ENCODE measurements around the gene ADAMTS2. TPM values are rescaled to one million over a fixed set of nuclear protein-coding genes. Genes with fewer than 3 reads are reported as not detected.

ADAMTS2 gene
- total and polyA plus RNA-seq, 2 of the 8 experiments (the other 6 are each of a cell fraction or from before 2014, with no cell fraction given): 6.6 to 7.3 TPM

DNA sequence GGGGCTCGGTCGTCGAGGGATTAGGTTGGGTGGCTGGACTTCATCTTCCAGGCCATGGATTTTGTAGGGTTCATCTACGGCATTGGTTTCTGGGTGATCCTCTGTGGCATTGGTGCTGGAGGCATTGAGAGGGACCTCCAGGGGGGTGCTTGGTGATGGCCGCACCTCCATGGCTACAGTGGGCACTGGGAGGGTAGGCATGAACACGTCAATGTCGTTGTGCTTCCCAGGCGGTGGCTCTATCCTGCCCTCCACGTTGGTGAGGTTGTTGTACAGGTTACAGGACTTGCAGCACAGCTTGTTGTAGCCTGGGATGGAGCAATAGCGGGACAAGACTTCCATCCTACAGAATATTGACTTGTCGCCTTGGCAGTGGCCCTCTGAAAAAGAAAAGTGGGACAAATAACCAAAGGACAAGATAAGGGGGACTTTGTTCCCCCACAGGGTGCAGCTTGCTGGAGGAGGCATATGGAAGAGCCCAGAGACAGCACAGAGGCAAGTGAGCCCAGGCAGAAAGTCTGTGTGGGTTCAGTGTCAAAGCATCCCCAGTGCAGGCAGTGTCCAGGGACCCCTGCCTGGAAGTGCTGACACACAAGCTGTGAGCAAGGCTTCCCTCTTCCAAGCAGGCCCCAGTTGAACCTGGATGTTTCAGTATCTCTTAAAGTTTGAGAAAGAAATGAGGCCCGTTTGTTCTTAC, 231.2 kb downstream of the ADAMTS2 start (continued):
- TF ChIP-seq, protein P1, sequence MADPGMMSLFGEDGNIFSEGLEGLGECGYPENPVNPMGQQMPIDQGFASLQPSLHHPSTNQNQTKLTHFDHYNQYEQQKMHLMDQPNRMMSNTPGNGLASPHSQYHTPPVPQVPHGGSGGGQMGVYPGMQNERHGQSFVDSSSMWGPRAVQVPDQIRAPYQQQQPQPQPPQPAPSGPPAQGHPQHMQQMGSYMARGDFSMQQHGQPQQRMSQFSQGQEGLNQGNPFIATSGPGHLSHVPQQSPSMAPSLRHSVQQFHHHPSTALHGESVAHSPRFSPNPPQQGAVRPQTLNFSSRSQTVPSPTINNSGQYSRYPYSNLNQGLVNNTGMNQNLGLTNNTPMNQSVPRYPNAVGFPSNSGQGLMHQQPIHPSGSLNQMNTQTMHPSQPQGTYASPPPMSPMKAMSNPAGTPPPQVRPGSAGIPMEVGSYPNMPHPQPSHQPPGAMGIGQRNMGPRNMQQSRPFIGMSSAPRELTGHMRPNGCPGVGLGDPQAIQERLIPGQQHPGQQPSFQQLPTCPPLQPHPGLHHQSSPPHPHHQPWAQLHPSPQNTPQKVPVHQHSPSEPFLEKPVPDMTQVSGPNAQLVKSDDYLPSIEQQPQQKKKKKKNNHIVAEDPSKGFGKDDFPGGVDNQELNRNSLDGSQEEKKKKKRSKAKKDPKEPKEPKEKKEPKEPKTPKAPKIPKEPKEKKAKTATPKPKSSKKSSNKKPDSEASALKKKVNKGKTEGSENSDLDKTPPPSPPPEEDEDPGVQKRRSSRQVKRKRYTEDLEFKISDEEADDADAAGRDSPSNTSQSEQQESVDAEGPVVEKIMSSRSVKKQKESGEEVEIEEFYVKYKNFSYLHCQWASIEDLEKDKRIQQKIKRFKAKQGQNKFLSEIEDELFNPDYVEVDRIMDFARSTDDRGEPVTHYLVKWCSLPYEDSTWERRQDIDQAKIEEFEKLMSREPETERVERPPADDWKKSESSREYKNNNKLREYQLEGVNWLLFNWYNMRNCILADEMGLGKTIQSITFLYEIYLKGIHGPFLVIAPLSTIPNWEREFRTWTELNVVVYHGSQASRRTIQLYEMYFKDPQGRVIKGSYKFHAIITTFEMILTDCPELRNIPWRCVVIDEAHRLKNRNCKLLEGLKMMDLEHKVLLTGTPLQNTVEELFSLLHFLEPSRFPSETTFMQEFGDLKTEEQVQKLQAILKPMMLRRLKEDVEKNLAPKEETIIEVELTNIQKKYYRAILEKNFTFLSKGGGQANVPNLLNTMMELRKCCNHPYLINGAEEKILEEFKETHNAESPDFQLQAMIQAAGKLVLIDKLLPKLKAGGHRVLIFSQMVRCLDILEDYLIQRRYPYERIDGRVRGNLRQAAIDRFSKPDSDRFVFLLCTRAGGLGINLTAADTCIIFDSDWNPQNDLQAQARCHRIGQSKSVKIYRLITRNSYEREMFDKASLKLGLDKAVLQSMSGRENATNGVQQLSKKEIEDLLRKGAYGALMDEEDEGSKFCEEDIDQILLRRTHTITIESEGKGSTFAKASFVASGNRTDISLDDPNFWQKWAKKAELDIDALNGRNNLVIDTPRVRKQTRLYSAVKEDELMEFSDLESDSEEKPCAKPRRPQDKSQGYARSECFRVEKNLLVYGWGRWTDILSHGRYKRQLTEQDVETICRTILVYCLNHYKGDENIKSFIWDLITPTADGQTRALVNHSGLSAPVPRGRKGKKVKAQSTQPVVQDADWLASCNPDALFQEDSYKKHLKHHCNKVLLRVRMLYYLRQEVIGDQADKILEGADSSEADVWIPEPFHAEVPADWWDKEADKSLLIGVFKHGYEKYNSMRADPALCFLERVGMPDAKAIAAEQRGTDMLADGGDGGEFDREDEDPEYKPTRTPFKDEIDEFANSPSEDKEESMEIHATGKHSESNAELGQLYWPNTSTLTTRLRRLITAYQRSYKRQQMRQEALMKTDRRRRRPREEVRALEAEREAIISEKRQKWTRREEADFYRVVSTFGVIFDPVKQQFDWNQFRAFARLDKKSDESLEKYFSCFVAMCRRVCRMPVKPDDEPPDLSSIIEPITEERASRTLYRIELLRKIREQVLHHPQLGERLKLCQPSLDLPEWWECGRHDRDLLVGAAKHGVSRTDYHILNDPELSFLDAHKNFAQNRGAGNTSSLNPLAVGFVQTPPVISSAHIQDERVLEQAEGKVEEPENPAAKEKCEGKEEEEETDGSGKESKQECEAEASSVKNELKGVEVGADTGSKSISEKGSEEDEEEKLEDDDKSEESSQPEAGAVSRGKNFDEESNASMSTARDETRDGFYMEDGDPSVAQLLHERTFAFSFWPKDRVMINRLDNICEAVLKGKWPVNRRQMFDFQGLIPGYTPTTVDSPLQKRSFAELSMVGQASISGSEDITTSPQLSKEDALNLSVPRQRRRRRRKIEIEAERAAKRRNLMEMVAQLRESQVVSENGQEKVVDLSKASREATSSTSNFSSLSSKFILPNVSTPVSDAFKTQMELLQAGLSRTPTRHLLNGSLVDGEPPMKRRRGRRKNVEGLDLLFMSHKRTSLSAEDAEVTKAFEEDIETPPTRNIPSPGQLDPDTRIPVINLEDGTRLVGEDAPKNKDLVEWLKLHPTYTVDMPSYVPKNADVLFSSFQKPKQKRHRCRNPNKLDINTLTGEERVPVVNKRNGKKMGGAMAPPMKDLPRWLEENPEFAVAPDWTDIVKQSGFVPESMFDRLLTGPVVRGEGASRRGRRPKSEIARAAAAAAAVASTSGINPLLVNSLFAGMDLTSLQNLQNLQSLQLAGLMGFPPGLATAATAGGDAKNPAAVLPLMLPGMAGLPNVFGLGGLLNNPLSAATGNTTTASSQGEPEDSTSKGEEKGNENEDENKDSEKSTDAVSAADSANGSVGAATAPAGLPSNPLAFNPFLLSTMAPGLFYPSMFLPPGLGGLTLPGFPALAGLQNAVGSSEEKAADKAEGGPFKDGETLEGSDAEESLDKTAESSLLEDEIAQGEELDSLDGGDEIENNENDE (IDR thresholded peaks at IDR 0.05; ENCODE audit: insufficient replicate concordance, low read length): no peak
- TF ChIP-seq HDAC2 (IDR thresholded peaks at IDR 0.05; ENCODE audit: borderline replicate concordance in 1 of 2, low read depth in 2 of 2, low read length in 2 of 2) (no peak), ZNF274 (IDR thresholded peaks at IDR 0.05; ENCODE audit: borderline replicate concordance, extremely low read depth, low read length) (no peak), SIX5 (IDR thresholded peaks at IDR 0.05; ENCODE audit: low read depth, low read length) (no peak), CEBPB (IDR thresholded peaks at IDR 0.05; ENCODE audit: low read depth, low read length) (no peak), NRF1 (IDR thresholded peaks at IDR 0.05; ENCODE audit: low read depth, low read length) (no peak)
- TF ChIP-seq, protein P2, sequence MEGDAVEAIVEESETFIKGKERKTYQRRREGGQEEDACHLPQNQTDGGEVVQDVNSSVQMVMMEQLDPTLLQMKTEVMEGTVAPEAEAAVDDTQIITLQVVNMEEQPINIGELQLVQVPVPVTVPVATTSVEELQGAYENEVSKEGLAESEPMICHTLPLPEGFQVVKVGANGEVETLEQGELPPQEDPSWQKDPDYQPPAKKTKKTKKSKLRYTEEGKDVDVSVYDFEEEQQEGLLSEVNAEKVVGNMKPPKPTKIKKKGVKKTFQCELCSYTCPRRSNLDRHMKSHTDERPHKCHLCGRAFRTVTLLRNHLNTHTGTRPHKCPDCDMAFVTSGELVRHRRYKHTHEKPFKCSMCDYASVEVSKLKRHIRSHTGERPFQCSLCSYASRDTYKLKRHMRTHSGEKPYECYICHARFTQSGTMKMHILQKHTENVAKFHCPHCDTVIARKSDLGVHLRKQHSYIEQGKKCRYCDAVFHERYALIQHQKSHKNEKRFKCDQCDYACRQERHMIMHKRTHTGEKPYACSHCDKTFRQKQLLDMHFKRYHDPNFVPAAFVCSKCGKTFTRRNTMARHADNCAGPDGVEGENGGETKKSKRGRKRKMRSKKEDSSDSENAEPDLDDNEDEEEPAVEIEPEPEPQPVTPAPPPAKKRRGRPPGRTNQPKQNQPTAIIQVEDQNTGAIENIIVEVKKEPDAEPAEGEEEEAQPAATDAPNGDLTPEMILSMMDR (IDR thresholded peaks at IDR 0.05; ENCODE audit: control extremely low read depth in 1 of 3, insufficient read depth in 1 of 3, low read depth in 1 of 3, low read length in 3 of 3): no peak
